ENCODE data around the gene SLAIN1.

SLAIN1 gene

GRCh38 chr13:77760893-77761292 lies 63.4 kb downstream of the SLAIN1 start:
- DNase-seq = no peak

DNA sequence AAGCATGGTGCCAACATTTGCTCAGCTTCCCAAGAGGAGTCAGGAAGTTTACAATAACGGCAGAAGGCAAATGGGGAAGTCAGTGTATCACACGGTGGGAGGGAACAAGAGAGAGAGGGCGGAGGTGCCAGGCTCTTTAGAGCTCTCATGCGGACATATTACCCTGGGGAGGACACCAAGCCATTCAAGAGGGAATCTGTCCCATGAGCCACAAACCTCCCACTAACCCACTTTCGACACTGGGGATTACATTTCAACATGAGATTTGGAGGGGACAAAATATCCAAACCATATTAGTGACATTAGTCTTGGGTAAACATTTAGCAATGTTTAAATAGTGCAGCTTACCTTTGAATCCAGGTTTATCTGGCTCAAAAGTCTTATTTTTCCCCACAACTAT lies 69.9 kb downstream of the SLAIN1 start:
- DNase-seq = no peak

DNA sequence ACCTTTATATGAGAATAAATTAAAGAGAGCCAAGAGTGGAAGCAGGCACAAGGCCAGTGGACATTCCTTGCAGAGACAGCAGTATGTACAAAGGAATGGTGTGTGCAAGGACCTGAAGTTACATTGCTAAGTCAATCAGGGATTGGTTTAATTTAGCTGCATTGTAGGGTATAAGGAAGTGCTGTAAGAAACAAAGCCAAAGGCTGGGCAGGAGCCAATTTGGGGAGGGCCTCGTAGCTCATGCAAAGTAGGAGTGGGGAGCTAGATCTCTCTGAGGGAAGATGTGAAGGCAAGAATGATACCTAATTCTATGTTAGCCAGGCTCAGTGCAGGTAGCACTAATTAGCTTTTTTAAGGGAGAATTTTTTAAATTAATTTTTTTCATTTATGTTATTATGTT lies 76.7 kb downstream of the SLAIN1 start:
- no peak for DNase-seq

- DNase-seq = no peak
Measured at GRCh38 chr13:77776704-77777103, 79.2 kb downstream of the SLAIN1 start.

- DNase-seq = peak; percentile 62
Measured at GRCh38 chr13:77779552-77780272, 82.2 kb downstream of the SLAIN1 start.

GRCh38 chr13:77781808-77782207 lies 84.3 kb downstream of the SLAIN1 start:
- DNase-seq = no peak

- no peak for DNase-seq
Measured at GRCh38 chr13:77784515-77784914, 87.0 kb downstream of the SLAIN1 start.

DNA sequence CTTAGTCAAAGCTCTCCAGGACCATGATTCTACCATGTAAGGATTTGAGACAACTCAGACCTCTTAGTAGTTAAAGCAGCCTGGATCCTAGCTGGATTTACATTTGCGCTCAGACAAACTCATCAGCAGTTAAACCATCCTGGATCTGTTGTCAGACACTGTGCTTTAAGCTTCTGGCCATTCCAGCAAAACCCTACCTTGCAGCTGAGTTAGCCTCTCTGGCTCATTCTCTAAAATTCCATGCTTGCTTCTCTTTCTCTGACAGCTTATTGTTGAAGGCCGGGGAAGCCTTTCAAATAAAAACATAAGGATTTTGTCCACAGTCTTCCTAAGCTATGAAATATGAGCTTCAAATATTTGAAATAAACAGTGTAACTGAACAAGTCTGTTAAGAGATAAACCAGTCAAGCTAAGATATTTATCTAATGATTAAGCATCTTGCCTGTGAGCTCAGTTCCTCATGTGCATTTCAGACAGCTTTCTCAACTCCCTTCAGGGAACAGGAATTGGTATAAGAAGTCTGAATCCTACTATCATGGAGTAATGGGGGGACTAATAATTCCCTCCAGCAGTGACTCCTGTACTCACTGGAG lies 89.3 kb downstream of the SLAIN1 start:
- DNase-seq = no peak

- DNase-seq = no peak
Measured at GRCh38 chr13:77789376-77789775, 91.9 kb downstream of the SLAIN1 start.

GRCh38 chr13:77800219-77800618 lies 102.7 kb downstream of the SLAIN1 start:
- DNase-seq = no peak

- no peak for DNase-seq
Measured at GRCh38 chr13:77806518-77806917, 109.0 kb downstream of the SLAIN1 start.

GRCh38 chr13:77807431-77808135 lies 110.1 kb downstream of the SLAIN1 start:
- no peak for DNase-seq

DNA sequence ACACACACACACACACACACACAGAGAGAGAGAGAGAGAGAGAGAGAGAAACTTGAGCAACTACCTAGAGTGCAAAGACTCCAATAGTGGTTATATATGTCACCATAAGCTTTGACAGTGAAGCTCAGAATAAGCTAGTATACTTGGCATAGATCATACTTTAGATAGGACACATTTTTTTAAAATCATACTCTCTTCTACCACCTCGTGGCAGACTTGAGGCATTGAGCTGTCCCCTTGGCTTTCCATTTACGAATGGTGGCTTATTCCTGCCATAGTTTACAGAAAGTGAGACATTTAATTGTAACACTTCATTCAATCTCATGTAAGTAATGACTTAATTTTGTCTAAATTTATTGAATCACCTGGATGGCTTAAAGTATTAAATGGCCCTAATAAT lies 112.9 kb downstream of the SLAIN1 start:
- peak; percentile 16 for DNase-seq

DNA sequence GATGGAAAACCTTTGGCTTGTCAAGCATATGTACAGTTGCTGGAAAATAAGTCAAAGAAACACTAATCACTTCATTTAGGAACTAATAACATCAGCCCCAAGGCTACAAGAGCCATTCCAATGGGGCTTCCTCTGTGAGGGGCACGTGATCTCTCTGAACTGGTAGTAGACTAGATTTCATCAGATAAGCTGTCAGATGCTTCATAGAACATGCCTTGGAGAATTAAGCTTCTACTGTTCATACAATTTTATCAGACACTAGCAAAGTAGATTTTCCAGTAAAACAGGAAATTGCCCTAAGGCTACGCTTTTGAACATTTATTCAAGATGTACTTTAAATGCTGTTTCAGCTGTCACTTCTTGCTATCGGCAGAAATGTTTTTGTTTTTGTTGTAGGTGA lies 113.4 kb downstream of the SLAIN1 start:
- no peak for DNase-seq

DNA sequence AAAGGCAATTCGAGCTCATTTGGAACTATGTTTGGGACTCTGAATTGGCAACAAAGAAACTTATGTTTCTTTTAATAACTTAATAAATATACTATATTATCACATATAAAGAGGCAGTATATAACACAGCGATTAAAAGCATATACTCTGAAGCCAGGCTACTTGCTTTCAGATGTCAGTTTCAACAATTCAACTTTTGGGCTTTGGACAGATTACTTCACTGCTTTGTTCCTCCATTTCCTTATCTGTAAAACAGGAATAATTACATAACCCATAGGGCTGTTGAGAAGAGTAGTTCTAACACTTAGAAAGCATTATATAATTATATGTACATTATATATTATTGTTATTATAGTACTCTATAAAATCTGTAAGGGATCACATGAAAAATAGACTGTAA lies 113.9 kb downstream of the SLAIN1 start:
- DNase-seq = no peak

GRCh38 chr13:77811981-77812380 lies 114.5 kb downstream of the SLAIN1 start:
- DNase-seq = no peak

Data from NCI-H1694 treated with DMSO at 0.1 percent for 48 hours (cell line).